DOHH2 (cell line): ENCODE results near the gene GLOD4.

Source experiments
- EZH2phosphoT487 ChIP-seq: fragments of 200-600 bp; sonication (generic); IDR thresholded peaks from 2 replicates; pipeline ENCODE4 v1.6.1; 2017; ENCODE audit warnings: borderline replicate concordance, mild to moderate bottlenecking, antibody characterized with exemption, low read length, moderate library complexity, mixed read lengths
- TF ChIP-seq, protein P1 (sequence below): fragments of 200-600 bp; sonication (generic); IDR thresholded peaks from one replicate; pipeline ENCODE4 v1.5.1; 2014; ENCODE audit warnings: antibody characterized with exemption, mild to moderate bottlenecking, low read depth, low read length; ENCODE audit not compliant: poor library complexity, severe bottlenecking

DNA sequence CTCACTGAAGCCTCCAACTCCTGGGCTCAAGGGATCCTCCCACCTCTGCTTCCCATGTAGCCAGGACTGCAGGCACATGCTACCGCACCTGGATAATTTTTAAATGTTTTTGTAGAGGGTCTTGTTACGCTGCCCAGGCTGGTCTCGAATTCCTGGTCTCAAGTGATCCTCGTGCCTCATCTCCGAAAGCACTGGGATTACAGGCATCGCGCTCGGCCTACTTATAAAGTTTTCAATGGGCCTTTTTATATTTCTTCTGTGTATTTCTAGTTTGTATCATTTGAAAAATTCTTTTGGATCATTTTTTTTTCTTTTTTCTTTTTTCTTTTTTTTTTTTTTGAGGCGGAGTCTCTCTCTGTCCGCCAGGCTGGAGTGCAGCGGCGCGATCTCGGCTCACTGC is 57.0 kb downstream of the GLOD4 start:
- TF ChIP-seq, protein P1, sequence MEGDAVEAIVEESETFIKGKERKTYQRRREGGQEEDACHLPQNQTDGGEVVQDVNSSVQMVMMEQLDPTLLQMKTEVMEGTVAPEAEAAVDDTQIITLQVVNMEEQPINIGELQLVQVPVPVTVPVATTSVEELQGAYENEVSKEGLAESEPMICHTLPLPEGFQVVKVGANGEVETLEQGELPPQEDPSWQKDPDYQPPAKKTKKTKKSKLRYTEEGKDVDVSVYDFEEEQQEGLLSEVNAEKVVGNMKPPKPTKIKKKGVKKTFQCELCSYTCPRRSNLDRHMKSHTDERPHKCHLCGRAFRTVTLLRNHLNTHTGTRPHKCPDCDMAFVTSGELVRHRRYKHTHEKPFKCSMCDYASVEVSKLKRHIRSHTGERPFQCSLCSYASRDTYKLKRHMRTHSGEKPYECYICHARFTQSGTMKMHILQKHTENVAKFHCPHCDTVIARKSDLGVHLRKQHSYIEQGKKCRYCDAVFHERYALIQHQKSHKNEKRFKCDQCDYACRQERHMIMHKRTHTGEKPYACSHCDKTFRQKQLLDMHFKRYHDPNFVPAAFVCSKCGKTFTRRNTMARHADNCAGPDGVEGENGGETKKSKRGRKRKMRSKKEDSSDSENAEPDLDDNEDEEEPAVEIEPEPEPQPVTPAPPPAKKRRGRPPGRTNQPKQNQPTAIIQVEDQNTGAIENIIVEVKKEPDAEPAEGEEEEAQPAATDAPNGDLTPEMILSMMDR = no peak
- no peak for TF ChIP-seq EZH2phosphoT487
